Measurements from ENCODE around the gene TRPM4.
"Not testable (repeated sequence)": the region's sequence is repeated elsewhere in the genome, so short reads cannot be mapped to it uniquely, and the experiment has no call there.

Gene TRPM4

DNA sequence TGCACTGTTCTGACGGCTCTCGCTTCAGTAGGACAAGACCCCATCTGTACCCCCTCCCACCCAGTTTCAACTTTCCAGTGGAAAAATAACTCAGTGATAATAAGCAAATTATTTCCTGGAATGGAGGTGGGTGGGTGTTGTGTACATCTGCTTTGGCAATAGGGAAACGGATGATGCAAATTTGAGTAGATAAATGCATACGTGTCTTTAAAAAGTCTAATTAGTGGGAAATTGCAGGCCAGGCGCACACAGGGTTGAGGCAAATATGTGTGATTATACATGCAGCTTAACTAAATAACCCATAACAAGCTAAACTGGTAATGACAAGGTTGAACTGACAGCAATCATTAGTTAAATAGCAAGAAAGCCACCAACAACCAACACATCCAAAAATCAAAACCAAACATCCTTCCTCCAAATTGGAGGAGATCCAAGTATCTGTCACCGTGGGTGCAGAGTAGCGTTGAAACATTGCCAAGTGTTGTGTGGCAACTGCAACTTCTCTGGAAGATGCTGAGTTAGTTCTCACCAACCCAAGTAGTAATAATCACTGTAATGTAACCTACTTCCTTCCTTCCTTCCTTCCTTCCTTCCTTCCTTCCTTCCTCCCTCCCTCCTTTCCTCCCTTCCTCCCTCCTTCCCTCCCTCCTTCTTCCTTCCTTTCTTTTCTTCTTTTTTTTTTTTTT lies 54.6 kb downstream of the TRPM4 start:
- ATAC-seq, result no peak
- Mint-ChIP-seq H3K9me3 (no peaks in the 10 kb centered on the region), H3K27ac (no peak overlapping the region), H3K36me3 (ENCODE audit: low read depth) (no peaks in the 10 kb centered on the region), H3K4me3 (no peak overlapping the region), H3K27me3 (peaks cover 2% of the 10 kb centered on the region), H3K4me1 (peaks cover 16% of the 10 kb centered on the region)
- DNase-seq, result no peak

DNA sequence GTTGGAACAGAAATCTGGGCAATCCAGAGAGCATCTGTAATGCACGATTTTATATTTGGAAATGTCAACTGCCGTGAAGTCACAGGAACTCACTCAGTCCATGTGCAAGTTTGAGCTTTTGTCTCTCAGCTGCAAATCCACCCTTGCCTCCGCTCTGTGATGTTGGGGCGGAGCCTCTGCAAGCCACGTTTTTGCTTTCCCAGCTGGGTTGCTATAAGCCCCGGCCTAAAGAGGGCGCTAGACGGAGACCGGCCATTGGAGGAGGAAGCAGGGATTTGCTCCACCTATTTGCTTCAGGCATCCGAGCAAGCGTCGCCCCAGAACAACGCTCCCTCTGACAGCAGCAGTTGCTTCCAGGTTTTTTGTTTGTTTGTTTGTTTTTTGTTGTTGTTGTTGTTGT lies 56.2 kb downstream of the TRPM4 start:
- H3K9me3 Mint-ChIP-seq, result no peaks in the 10 kb centered on the region
- no peak overlapping the region for H3K4me3 Mint-ChIP-seq
- H3K27me3 Mint-ChIP-seq, result peaks cover 2% of the 10 kb centered on the region
- ATAC-seq (no peak), DNase-seq (no peak)
- no peak overlapping the region for H3K27ac Mint-ChIP-seq
- no peaks in the 10 kb centered on the region for H3K36me3 Mint-ChIP-seq (ENCODE audit: low read depth)
- peaks cover 9% of the 10 kb centered on the region for H3K4me1 Mint-ChIP-seq

DNA sequence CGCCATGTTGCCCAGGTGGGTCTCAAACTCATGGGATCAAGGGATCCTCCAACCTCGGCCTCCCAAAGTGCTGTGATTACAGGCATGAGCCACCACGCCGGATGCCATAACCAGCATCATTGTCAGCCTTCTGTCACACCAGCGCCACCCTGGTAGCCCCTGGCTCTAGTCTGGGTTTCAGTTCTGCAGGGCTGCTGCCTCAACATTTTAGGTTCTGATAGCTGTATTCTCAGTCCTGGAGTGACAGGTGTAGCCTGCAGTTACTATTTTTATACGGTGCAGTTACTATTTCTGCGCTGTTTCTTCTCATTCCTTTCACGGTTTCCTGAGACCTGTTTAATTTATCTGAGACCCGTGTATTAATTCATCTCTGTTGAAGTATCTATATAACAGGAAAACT lies 57.1 kb downstream of the TRPM4 start:
- Mint-ChIP-seq H3K36me3 (ENCODE audit: low read depth) (no peaks in the 10 kb centered on the region), H3K27me3 (peaks cover 2% of the 10 kb centered on the region), H3K27ac (no peak overlapping the region), H3K9me3 (no peaks in the 10 kb centered on the region), H3K4me3 (no peak overlapping the region), H3K4me1 (peaks cover 7% of the 10 kb centered on the region)
- ATAC-seq (no peak), DNase-seq (no peak)

DNA sequence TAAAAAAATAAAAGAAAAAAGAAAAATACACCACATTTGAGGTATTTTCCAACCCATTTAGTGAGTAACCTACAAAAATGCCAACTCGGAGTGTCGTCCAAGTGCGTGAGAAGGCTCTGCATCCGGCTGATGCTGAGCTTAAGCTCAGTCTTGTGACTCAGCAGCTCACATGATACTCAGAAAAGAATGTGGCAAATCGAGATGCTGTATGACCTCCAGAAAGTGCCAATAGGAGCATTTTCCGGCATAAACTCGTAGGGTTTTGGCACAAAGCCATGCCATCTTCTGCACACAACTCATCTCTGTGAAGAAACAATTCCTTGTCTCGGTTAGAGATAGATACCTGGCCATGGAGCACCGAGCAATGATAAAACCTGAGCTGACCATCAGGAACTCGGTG lies 58.5 kb downstream of the TRPM4 start:
- DNase-seq, result no peak
- Mint-ChIP-seq H3K4me3 (no peak overlapping the region), H3K36me3 (ENCODE audit: low read depth) (no peaks in the 10 kb centered on the region), H3K4me1 (no peaks in the 10 kb centered on the region), H3K27ac (no peak overlapping the region), H3K27me3 (no peaks in the 10 kb centered on the region), H3K9me3 (no peaks in the 10 kb centered on the region)
- no peak for ATAC-seq

DNA sequence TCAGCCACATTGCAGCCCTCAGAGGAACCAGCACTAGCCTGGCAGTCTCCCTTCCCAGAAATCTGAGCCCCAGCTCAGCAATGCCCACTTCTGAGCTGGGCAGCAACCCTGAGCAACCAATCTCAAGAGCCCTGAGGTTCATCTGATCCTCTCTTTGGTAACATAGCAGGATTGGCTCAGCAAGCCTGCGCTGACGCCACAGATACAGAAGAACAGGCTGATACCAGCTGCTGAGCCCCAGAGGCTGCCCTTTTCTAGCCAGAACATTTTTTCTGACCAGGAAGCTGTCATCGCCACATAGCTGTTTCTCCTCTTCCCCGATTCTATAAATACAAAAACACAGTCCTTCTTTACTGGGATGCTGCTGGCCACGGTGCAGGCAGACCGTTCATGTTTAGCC lies 59.8 kb downstream of the TRPM4 start:
- ATAC-seq (no peak), DNase-seq (no peak)
- H3K27ac Mint-ChIP-seq, result no peak overlapping the region
- no peaks in the 10 kb centered on the region for H3K27me3 Mint-ChIP-seq
- H3K36me3 Mint-ChIP-seq (ENCODE audit: low read depth), result no peaks in the 10 kb centered on the region
- no peaks in the 10 kb centered on the region for H3K4me1 Mint-ChIP-seq
- H3K4me3 Mint-ChIP-seq, result no peak overlapping the region
- H3K9me3 Mint-ChIP-seq, result no peaks in the 10 kb centered on the region

DNA sequence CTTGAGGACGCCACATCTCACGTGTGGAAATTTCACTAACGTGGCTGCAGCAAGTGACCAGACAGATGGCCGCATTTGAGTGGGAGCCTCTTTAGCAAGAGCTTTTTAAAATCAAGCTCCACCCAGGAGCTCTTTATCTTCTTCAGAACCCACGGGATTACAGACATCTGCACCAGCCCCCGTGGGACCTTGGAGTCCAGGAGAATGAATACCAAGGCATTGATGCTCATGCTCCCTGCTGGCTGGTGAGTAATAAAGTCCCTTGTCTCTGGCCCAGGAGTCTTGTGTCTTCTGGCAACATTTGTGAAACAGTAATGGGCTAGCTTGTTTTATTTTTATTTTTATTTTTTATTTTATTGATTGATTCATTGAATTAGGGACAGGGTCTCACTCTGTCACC lies 64.4 kb downstream of the TRPM4 start:
- no peak overlapping the region for H3K27ac Mint-ChIP-seq
- no peak for DNase-seq
- H3K4me1 Mint-ChIP-seq, result peaks cover 4% of the 10 kb centered on the region
- no peak for ATAC-seq
- no peak overlapping the region for H3K4me3 Mint-ChIP-seq
- H3K27me3 Mint-ChIP-seq, result peaks cover 9% of the 10 kb centered on the region
- no peaks in the 10 kb centered on the region for H3K36me3 Mint-ChIP-seq (ENCODE audit: low read depth)
- H3K9me3 Mint-ChIP-seq, result no peaks in the 10 kb centered on the region

DNA sequence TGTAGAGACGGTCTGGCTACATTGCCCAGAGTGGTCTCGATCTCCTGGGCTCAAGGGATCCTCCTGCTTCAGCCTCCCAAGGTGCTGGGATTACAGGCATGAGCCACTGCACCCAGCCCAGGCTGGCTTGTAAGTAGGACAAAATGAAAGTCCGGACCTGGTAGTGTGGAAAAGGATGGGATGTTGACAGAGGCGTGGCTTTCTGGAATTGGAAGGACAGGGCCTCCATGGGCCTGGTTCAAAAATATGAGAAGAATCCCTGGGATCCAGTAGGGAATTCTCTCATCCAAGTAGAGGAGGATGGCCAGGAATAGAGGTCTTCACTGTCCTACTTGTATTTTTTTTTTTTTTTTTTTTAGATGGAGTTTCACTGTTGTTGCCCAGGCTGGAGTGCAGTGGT lies 64.9 kb downstream of the TRPM4 start:
- DNase-seq, result no peak
- H3K9me3 Mint-ChIP-seq, result no peaks in the 10 kb centered on the region
- peaks cover 4% of the 10 kb centered on the region for H3K4me1 Mint-ChIP-seq
- no peak overlapping the region for H3K27ac Mint-ChIP-seq
- H3K4me3 Mint-ChIP-seq, result no peak overlapping the region
- no peak for ATAC-seq
- peaks cover 9% of the 10 kb centered on the region for H3K27me3 Mint-ChIP-seq
- H3K36me3 Mint-ChIP-seq (ENCODE audit: low read depth), result no peaks in the 10 kb centered on the region

DNA sequence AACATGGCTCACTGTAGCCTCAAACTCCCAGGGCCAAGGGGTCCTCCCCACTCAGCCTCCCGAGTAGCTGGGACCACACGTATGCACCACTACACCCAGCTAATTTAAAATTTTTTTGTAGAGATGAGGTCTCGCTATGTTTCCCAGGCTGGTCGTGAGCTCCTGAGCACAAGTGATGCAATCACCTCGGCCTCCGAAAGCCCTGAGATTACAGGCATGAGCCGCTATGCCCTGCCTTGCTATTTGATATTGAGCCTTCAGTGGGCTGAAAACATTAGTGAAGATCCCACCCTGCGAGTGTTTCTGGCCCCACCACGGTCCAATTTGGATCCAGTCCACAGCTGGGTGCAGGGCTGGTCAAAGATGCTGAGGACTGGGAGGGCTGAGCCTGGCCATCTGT lies 65.9 kb downstream of the TRPM4 start:
- H3K27me3 Mint-ChIP-seq, result peaks cover 9% of the 10 kb centered on the region
- no peak overlapping the region for H3K27ac Mint-ChIP-seq
- DNase-seq, result no peak
- H3K9me3 Mint-ChIP-seq, result no peaks in the 10 kb centered on the region
- H3K4me1 Mint-ChIP-seq, result peaks cover 4% of the 10 kb centered on the region
- no peaks in the 10 kb centered on the region for H3K36me3 Mint-ChIP-seq (ENCODE audit: low read depth)
- H3K4me3 Mint-ChIP-seq, result no peak overlapping the region
- ATAC-seq, result no peak

DNA sequence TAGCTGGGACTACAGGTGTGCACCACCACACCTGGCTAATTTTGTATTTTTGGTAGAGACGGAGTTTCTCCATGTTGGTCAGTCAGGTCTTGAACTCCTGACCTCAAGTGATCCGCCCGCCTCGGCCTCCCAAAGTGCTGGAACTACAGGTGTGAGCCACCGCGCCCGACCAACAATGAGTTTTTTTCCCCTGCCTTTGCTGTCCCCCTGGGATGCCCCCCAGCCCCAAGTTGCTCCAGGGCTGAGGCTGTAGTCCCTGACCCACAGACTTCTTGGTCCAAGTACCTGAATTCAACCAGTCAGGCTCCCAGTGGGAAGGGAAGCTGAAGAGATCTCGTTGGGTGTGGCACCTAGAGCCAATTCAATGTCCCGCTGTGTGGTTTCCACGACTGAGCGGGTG lies 66.8 kb downstream of the TRPM4 start:
- not testable (repeated sequence) for H3K4me1 Mint-ChIP-seq; H3K4me3 Mint-ChIP-seq; H3K27me3 Mint-ChIP-seq; ATAC-seq; H3K9me3 Mint-ChIP-seq; H3K36me3 Mint-ChIP-seq (ENCODE audit: low read depth); DNase-seq
- H3K27ac Mint-ChIP-seq, result peak overlapping the region; percentile 57

DNA sequence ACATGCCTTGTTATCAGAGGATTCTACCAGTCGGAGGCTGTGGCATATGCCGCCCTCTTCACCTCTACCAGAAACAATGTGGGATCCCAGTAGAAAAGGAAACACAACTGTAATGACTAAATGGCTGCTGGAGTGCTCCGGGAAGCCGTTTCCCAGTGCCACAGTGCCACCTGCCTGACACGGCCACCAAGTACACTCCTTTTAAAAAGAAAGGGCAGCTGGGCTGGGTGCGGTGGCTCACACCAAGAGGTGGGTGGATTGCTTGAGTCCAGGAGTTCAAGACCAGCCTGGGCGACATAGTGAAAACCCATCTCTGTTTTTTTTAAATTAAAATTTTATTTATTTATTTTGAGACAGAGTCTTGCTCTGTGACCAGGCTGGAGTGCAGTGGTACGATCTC lies 67.3 kb downstream of the TRPM4 start:
- peak; percentile 36 for DNase-seq
- peak overlapping the region; percentile 57 for H3K27ac Mint-ChIP-seq
- peaks cover 9% of the 10 kb centered on the region for H3K27me3 Mint-ChIP-seq
- no peak overlapping the region for H3K4me3 Mint-ChIP-seq
- H3K9me3 Mint-ChIP-seq, result no peaks in the 10 kb centered on the region
- no peaks in the 10 kb centered on the region for H3K36me3 Mint-ChIP-seq (ENCODE audit: low read depth)
- peaks cover 4% of the 10 kb centered on the region for H3K4me1 Mint-ChIP-seq
- no peak for ATAC-seq

DNA sequence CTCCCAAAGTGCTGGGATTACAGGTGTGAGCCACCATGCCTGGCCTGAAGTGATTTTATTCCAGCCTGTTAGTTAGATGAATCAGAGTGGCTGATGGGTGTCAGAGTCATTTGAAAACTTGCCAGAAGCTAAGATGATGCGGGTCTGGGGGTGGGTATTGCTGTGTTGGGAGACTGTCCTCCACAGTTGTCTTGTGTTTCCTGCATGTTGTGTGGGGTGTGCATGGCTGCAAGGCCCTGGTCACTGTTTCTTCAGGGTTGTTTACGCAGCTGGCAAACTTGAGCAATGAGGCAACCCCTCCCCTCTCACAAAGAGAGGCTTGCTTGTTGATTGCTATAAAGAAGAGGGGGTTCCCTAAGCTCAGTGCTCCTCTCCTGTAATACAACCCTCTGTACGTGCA lies 71.8 kb downstream of the TRPM4 start:
- Mint-ChIP-seq H3K27me3 (peaks cover 12% of the 10 kb centered on the region), H3K4me1 (peaks cover 15% of the 10 kb centered on the region), H3K27ac (no peak overlapping the region), H3K36me3 (ENCODE audit: low read depth) (no peaks in the 10 kb centered on the region), H3K4me3 (no peak overlapping the region), H3K9me3 (no peaks in the 10 kb centered on the region)
- DNase-seq, result no peak
- no peak for ATAC-seq

DNA sequence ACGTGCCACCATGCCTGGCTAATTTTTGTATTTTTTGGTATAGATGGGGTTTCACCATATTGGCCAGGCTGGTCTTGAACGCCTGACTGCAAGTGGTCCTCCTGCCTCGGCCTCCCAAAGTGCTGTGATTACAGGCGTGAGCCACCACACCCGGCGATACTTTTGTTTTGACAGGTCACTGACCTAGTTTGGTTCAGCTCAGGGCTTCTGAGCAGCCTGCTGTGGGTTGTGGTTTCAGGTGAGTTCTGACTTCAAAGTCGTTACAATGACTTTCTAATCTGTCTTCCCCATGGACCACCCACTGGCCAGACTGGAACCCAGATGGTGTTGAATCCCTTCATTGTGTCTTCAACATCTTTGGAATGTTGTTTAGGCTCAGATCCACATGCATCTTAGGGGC lies 73.8 kb downstream of the TRPM4 start:
- H3K27me3 Mint-ChIP-seq, result peaks cover 9% of the 10 kb centered on the region
- peaks cover 10% of the 10 kb centered on the region for H3K4me1 Mint-ChIP-seq
- H3K4me3 Mint-ChIP-seq, result no peak overlapping the region
- H3K27ac Mint-ChIP-seq, result peak overlapping the region; percentile 22
- DNase-seq (peak; percentile 18), ATAC-seq (peak; percentile 61)
- no peaks in the 10 kb centered on the region for H3K36me3 Mint-ChIP-seq (ENCODE audit: low read depth)
- H3K9me3 Mint-ChIP-seq, result no peaks in the 10 kb centered on the region

DNA sequence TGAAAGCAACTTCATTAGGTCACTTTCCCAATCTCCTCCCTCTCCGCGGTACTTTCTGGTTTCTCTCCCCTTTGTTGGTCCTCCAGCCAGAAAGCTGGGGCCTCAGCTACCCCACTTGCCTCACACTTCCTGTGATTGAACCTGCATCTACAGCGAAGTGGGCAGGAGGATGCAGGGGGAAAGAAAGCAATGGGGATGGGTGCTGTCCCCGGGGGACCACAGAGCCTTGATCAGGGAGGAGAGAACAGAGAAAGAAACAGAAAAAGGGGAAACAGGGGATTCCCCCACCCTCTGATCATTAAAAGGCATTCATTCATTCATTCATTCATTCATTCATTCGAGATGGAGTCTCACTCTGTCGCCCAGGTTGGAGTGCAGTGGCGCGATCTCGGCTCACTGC lies 74.2 kb downstream of the TRPM4 start:
- Mint-ChIP-seq H3K36me3 (ENCODE audit: low read depth) (no peaks in the 10 kb centered on the region), H3K27ac (peak overlapping the region; percentile 22)
- DNase-seq, result peak; percentile 25

DNA sequence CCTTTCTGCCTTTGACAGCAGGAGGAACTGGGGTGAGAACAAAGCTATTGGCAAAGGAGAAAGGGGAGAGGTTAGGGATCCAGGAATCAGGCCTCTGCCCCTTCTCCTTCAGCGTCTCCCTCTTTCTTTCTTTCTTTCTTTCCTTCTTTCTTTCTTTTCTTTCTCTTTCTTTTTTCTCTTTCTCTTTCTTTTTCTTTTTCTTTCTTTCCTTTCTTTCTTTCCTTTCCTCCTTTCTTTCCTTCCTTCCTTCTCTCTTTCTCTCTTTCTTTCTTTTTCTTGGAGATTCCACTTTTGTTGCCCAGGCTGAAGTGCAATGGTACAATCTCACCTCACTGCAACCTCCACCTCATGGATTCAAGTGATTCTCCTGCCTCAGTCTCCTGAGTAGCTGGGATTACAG lies 75.6 kb downstream of the TRPM4 start:
- DNase-seq (no peak), ATAC-seq (no peak)
- Mint-ChIP-seq H3K27me3 (peaks cover 16% of the 10 kb centered on the region), H3K9me3 (no peaks in the 10 kb centered on the region), H3K27ac (no peak overlapping the region), H3K36me3 (ENCODE audit: low read depth) (no peaks in the 10 kb centered on the region), H3K4me3 (no peak overlapping the region), H3K4me1 (peaks cover 10% of the 10 kb centered on the region)

More for the DNA sequence above, 74.2 kb downstream of the TRPM4 start:
- H3K9me3 Mint-ChIP-seq, result no peaks in the 10 kb centered on the region
- peaks cover 10% of the 10 kb centered on the region for H3K4me1 Mint-ChIP-seq
- no peak overlapping the region for H3K4me3 Mint-ChIP-seq
- ATAC-seq, result peak; percentile 63
- peaks cover 10% of the 10 kb centered on the region for H3K27me3 Mint-ChIP-seq

DNA sequence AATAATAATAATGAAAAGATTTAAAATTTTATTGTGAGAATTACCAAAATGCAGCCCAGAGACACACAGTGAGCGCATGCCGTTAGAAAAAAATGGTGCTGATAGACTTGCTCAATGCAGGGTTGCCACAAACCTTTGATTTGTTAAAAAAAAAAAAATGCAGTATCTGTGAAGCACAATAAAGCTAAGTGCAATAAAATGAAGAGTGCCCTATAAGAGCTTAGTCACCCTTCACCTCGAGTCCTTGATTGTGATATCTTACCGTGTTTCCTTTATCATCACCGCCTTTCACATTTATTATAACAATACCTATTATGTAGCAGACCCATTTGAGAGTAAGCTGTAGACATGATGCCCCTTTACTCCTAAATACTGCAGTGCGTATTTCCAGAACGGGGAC lies 84.2 kb downstream of the TRPM4 start:
- DNase-seq (no peak), ATAC-seq (no peak)
- Mint-ChIP-seq H3K4me3 (no peak overlapping the region), H3K4me1 (no peaks in the 10 kb centered on the region), H3K36me3 (ENCODE audit: low read depth) (no peaks in the 10 kb centered on the region), H3K27ac (no peak overlapping the region), H3K9me3 (no peaks in the 10 kb centered on the region), H3K27me3 (peaks cover 14% of the 10 kb centered on the region)

DNA sequence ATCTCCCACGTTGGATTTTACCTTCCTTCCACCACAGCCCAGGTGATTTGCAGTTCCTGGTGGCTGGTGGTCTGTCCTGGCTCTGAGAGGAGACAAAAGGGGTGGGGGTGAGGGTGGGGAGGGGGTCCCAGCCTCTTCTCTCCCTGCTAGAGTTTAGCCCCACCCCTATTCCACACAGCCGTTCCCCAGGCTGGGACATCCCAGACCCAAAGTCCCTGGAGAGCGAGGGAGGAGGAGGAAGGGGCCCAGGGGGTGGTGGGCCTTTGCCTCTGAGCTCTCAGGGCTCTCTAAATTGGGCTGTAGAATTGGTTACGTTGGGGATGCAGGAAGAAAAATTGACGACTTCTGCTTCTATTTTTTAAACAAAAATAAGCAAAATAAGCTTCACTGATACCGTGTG lies 85.5 kb downstream of the TRPM4 start:
- Mint-ChIP-seq H3K36me3 (ENCODE audit: low read depth) (no peaks in the 10 kb centered on the region), H3K9me3 (no peaks in the 10 kb centered on the region), H3K27ac (no peak overlapping the region), H3K4me1 (no peaks in the 10 kb centered on the region), H3K27me3 (peaks cover 8% of the 10 kb centered on the region), H3K4me3 (no peak overlapping the region)
- DNase-seq (no peak), ATAC-seq (no peak)
